CD4-positive, alpha-beta T cell treated with Interleukin-21 for 1 hour (primary cell): ENCODE results near the gene COL4A2.
"Not testable (repeated sequence)": the region's sequence is repeated elsewhere in the genome, so short reads cannot be mapped to it uniquely, and the experiment has no call there.

Experiments
- DNase-seq: peaks from one replicate; pipeline ENCODE4 v3.0.0-alpha.2; 2020

The COL4A2 gene

GRCh38 chr13:110387451-110388107, 80.5 kb downstream of the COL4A2 start:
- DNase-seq: peak; percentile 2

- DNase-seq: no peak
These were observed 81.2 kb downstream of the COL4A2 start for GRCh38 chr13:110388108-110388943.

GRCh38 chr13:110390567-110390966, 83.5 kb downstream of the COL4A2 start:
- DNase-seq: no peak

- DNase-seq: no peak
These were observed 84.2 kb downstream of the COL4A2 start for GRCh38 chr13:110391273-110391672.

GRCh38 chr13:110392510-110393240, 85.6 kb downstream of the COL4A2 start:
- DNase-seq: no peak

- DNase-seq: no peak
These were observed 86.7 kb downstream of the COL4A2 start for GRCh38 chr13:110393761-110394160.

- no peak for DNase-seq
These were observed 87.3 kb downstream of the COL4A2 start for GRCh38 chr13:110394371-110394841.

GRCh38 chr13:110395616-110396015, 88.5 kb downstream of the COL4A2 start:
- not testable (repeated sequence) for DNase-seq

GRCh38 chr13:110396476-110396875, 89.4 kb downstream of the COL4A2 start:
- no peak for DNase-seq

GRCh38 chr13:110396913-110397381, 89.9 kb downstream of the COL4A2 start:
- no peak for DNase-seq

GRCh38 chr13:110397436-110398115, 90.5 kb downstream of the COL4A2 start:
- DNase-seq: no peak

- DNase-seq: no peak
These were observed 91.8 kb downstream of the COL4A2 start for GRCh38 chr13:110398564-110399507.

- DNase-seq: no peak
These were observed 92.7 kb downstream of the COL4A2 start for GRCh38 chr13:110399801-110400200.

- DNase-seq: no peak
These were observed 93.9 kb downstream of the COL4A2 start for GRCh38 chr13:110400786-110401533.

GRCh38 chr13:110402299-110403069, 95.4 kb downstream of the COL4A2 start:
- no peak for DNase-seq

GRCh38 chr13:110403315-110403714, 96.2 kb downstream of the COL4A2 start:
- no peak for DNase-seq

GRCh38 chr13:110403721-110404120, 96.6 kb downstream of the COL4A2 start:
- DNase-seq: no peak

GRCh38 chr13:110404321-110404720, 97.2 kb downstream of the COL4A2 start:
- no peak for DNase-seq

- DNase-seq: no peak
These were observed 98.7 kb downstream of the COL4A2 start for GRCh38 chr13:110405597-110406450.
